CD4-positive, alpha-beta memory T cell (primary cell): ENCODE data around the gene PLEKHG7. TPM values are rescaled to one million over a fixed set of nuclear protein-coding genes. Genes with fewer than 3 reads are reported as not detected.
"Not testable (repeated sequence)": the region's sequence is repeated elsewhere in the genome, so short reads cannot be mapped to it uniquely, and the experiment has no call there.

Experiments
- CTCF ChIA-PET: fragments of 350-600 bp; sonication (Branson Sonifier 250); formaldehyde crosslinking; loops from one replicate; lab custom pipeline; 2021; ENCODE audit warnings: inconsistent platforms; ENCODE audit not compliant: partially characterized antibody; lab: Charles Lee
- POLR2A ChIA-PET: fragments of 350-600 bp; sonication (Branson Sonifier 250); formaldehyde crosslinking; loops from one replicate; lab custom pipeline; 2021; ENCODE audit not compliant: partially characterized antibody; lab: Charles Lee
- DNase-seq, 5 donors: peaks; one replicate each; pipeline versions ENCODE4 v3.0.0 to v3.0.0-alpha.2; 2020 to 2022; ENCODE audit warnings: mixed read lengths in 1 of 5
- H3K27ac ChIP-seq: one replicate; pipeline ENCODE4 v1.7.0; 2013; ENCODE audit warnings: low read depth, low read length
- H3K27me3 ChIP-seq: 2 replicates; pipeline ENCODE4 v1.7.0; 2013; ENCODE audit warnings: mild to moderate bottlenecking, low read length, moderate library complexity; ENCODE audit not compliant: insufficient read depth
- H3K36me3 ChIP-seq: 2 replicates; pipeline ENCODE4 v1.7.0; 2013; ENCODE audit warnings: mild to moderate bottlenecking, low read length, moderate library complexity; ENCODE audit not compliant: insufficient read depth
- H3K4me1 ChIP-seq: 2 replicates; pipeline ENCODE4 v1.7.0; 2013; ENCODE audit warnings: mild to moderate bottlenecking, low read length, moderate library complexity; ENCODE audit not compliant: insufficient read depth
- H3K4me3 ChIP-seq, 2 donors: one replicate each; pipeline ENCODE4 v1.7.0; 2013; ENCODE audit warnings: low read length in 2 of 2, mild to moderate bottlenecking in 1 of 2
- H3K9me3 ChIP-seq, 2 donors: one replicate each; pipeline ENCODE4 v1.7.0; 2013; ENCODE audit warnings: low read length in 2 of 2, control low read depth in 1 of 2; ENCODE audit not compliant: control insufficient read depth in 1 of 2
- H3K27ac Mint-ChIP-seq, 7 donors: one replicate each; pipeline ENCODE4 v1.8.0; 2020 to 2021; ENCODE audit warnings: mixed read lengths in 7 of 7, mild to moderate bottlenecking in 6 of 7, inconsistent platforms in 3 of 7, moderate library complexity in 3 of 7
- H3K27me3 Mint-ChIP-seq, 2 donors: one replicate each; pipeline ENCODE4 v1.8.0; 2020 to 2021; ENCODE audit warnings: mixed read lengths in 2 of 2
- H3K36me3 Mint-ChIP-seq, 2 donors: one replicate each; pipeline ENCODE4 v1.8.0; 2020 to 2021; ENCODE audit warnings: mixed read lengths in 2 of 2, inconsistent platforms in 1 of 2, mild to moderate bottlenecking in 1 of 2
- H3K4me1 Mint-ChIP-seq, 4 donors: one replicate each; pipeline ENCODE4 v1.8.0; 2020 to 2021; ENCODE audit warnings: mixed read lengths in 4 of 4, mild to moderate bottlenecking in 1 of 4
- H3K4me3 Mint-ChIP-seq, 8 donors: one replicate each; pipeline ENCODE4 v1.8.0; 2020 to 2021; ENCODE audit warnings: mixed read lengths in 8 of 8, mild to moderate bottlenecking in 7 of 8, moderate library complexity in 6 of 8, inconsistent platforms in 3 of 8
- H3K9me3 Mint-ChIP-seq, 8 donors: one replicate each; pipeline ENCODE4 v1.8.0; 2020 to 2021; ENCODE audit warnings: mixed read lengths in 8 of 8, mild to moderate bottlenecking in 5 of 8, inconsistent platforms in 3 of 8, moderate library complexity in 1 of 8
- intact Hi-C: fragments of 100-400 bp; cut with micrococcal nuclease; formaldehyde crosslinking; loops from one replicate; pipeline ENCODE4 v1.15.1; 2023
- polyA plus RNA-seq, 2 donors: library from polyadenylated mRNA; unstranded; fragments of 300-500 nt; fragmentation: Illumina TruSeq; gene quantifications; one replicate each; pipeline ENCODE4 v1.2.3, GENCODE V29; 2021
- total RNA-seq, 2 experiments: library from RNA; stranded (reverse); gene quantifications; one replicate each; pipeline ENCODE4 v1.2.3, GENCODE V29; 2021

PLEKHG7 gene
- total and polyA plus RNA-seq, 4 experiments from 2014 or later: 0.16 TPM; not detected in 3

GRCh38 chr12:92743026-92743425, 40.2 kb downstream of the PLEKHG7 start:
- Mint-ChIP-seq H3K27ac (no peak overlapping the region), H3K27me3 (peaks cover 8 to 14% of the 10 kb centered on the region in 2 donors), H3K4me3 (no peak overlapping the region), H3K9me3 (peaks cover 0 to 4% (median 0%) of the 10 kb centered on the region in 8 donors), H3K36me3 (no peaks in the 10 kb centered on the region), H3K4me1 (peaks cover 0 to 8% (median 0%) of the 10 kb centered on the region in 4 donors)
- Histone ChIP-seq H3K27ac (no peak overlapping the region), H3K36me3 (no peaks in the 10 kb centered on the region), H3K4me3 (no peak overlapping the region), H3K27me3 (no peaks in the 10 kb centered on the region), H3K9me3 (no peaks in the 10 kb centered on the region), H3K4me1 (no peaks in the 10 kb centered on the region)
- POLR2A ChIA-PET: no interaction called here
- intact Hi-C loops: no loop called here
- CTCF ChIA-PET: no interaction called here
- no peak for DNase-seq

- Mint-ChIP-seq H3K27me3 (peaks cover 10 to 11% of the 10 kb centered on the region in 2 donors), H3K9me3 (peaks cover 0 to 4% (median 0%) of the 10 kb centered on the region in 8 donors)
- CTCF ChIA-PET: no interaction called here
Observed at GRCh38 chr12:92745856-92746550, 43.2 kb downstream of the PLEKHG7 start.

GRCh38 chr12:92747151-92747550, 44.4 kb downstream of the PLEKHG7 start:
- Mint-ChIP-seq H3K36me3 (no peaks in the 10 kb centered on the region), H3K4me3 (no peak overlapping the region), H3K27ac (no peak overlapping the region), H3K27me3 (peaks cover 10 to 11% of the 10 kb centered on the region in 2 donors), H3K9me3 (peaks cover 0 to 4% (median 0%) of the 10 kb centered on the region in 8 donors), H3K4me1 (peaks cover 0 to 8% (median 0%) of the 10 kb centered on the region in 4 donors)
- Histone ChIP-seq H3K4me1 (no peaks in the 10 kb centered on the region), H3K9me3 (no peaks in the 10 kb centered on the region), H3K27ac (no peak overlapping the region), H3K36me3 (no peaks in the 10 kb centered on the region), H3K4me3 (no peak overlapping the region), H3K27me3 (no peaks in the 10 kb centered on the region)
- POLR2A ChIA-PET: no interaction called here
- CTCF ChIA-PET: no interaction called here
- DNase-seq: peak in 1 of 5 donors; percentile 1
- intact Hi-C loops: no loop called here

More at GRCh38 chr12:92745856-92746550, 43.2 kb downstream of the PLEKHG7 start:
- Histone ChIP-seq H3K36me3 (no peaks in the 10 kb centered on the region), H3K27me3 (no peaks in the 10 kb centered on the region), H3K4me1 (no peaks in the 10 kb centered on the region), H3K9me3 (no peaks in the 10 kb centered on the region), H3K27ac (no peak overlapping the region), H3K4me3 (no peak overlapping the region)
- peaks cover 0 to 8% (median 0%) of the 10 kb centered on the region in 4 donors for H3K4me1 Mint-ChIP-seq
- H3K36me3 Mint-ChIP-seq: no peaks in the 10 kb centered on the region
- H3K4me3 Mint-ChIP-seq: no peak overlapping the region
- DNase-seq: no peak
- H3K27ac Mint-ChIP-seq: no peak overlapping the region
- intact Hi-C loops: no loop called here
- POLR2A ChIA-PET: no interaction called here

- H3K4me3 ChIP-seq, H3K9me3 ChIP-seq, H3K27ac ChIP-seq, H3K36me3 Mint-ChIP-seq, H3K9me3 Mint-ChIP-seq, H3K27me3 Mint-ChIP-seq, CTCF ChIA-PET, DNase-seq, H3K36me3 ChIP-seq, H3K4me1 Mint-ChIP-seq, H3K4me1 ChIP-seq, H3K4me3 Mint-ChIP-seq, POLR2A ChIA-PET, H3K27ac Mint-ChIP-seq, H3K27me3 ChIP-seq, intact Hi-C loops: not testable (repeated sequence)
Observed at GRCh38 chr12:92749691-92750090, 46.9 kb downstream of the PLEKHG7 start.

- intact Hi-C loops: no loop called here
- H3K4me3 ChIP-seq: no peak overlapping the region
- ChIA-PET CTCF (no interaction called here), POLR2A (no interaction called here)
- no peak for DNase-seq
- H3K27ac ChIP-seq: no peak overlapping the region
- Mint-ChIP-seq H3K9me3 (peaks cover 0 to 2% (median 0%) of the 10 kb centered on the region in 8 donors), H3K4me1 (peaks cover 0 to 2% (median 1%) of the 10 kb centered on the region in 4 donors), H3K27ac (no peak overlapping the region), H3K27me3 (peaks cover 8 to 9% of the 10 kb centered on the region in 2 donors), H3K4me3 (no peak overlapping the region), H3K36me3 (no peaks in the 10 kb centered on the region)
- H3K36me3 ChIP-seq: no peaks in the 10 kb centered on the region
- H3K27me3 ChIP-seq: no peaks in the 10 kb centered on the region
- no peaks in the 10 kb centered on the region for H3K9me3 ChIP-seq
- no peaks in the 10 kb centered on the region for H3K4me1 ChIP-seq
Observed at GRCh38 chr12:92753976-92754885, 51.4 kb downstream of the PLEKHG7 start.

GRCh38 chr12:92756898-92757596, 54.3 kb downstream of the PLEKHG7 start:
- Histone ChIP-seq H3K27ac (no peak overlapping the region), H3K9me3 (no peaks in the 10 kb centered on the region), H3K4me1 (no peaks in the 10 kb centered on the region), H3K4me3 (no peak overlapping the region), H3K27me3 (no peaks in the 10 kb centered on the region), H3K36me3 (no peaks in the 10 kb centered on the region)
- Mint-ChIP-seq H3K4me3 (no peak overlapping the region), H3K9me3 (peaks cover 0 to 2% (median 0%) of the 10 kb centered on the region in 8 donors), H3K4me1 (peaks cover 0 to 2% (median 1%) of the 10 kb centered on the region in 4 donors), H3K36me3 (no peaks in the 10 kb centered on the region), H3K27ac (no peak overlapping the region), H3K27me3 (peaks cover 8% of the 10 kb centered on the region in 2 donors)
- ChIA-PET CTCF (no interaction called here), POLR2A (no interaction called here)
- no peak for DNase-seq
- intact Hi-C loops: no loop called here
